ENCODE results near the gene ADAMTSL2. TPM values are rescaled to one million over a fixed set of nuclear protein-coding genes. Genes with fewer than 3 reads are reported as not detected.

ADAMTSL2 gene
- total RNA-seq, 1 donor from 2014 or later: 0.65 TPM

DNA sequence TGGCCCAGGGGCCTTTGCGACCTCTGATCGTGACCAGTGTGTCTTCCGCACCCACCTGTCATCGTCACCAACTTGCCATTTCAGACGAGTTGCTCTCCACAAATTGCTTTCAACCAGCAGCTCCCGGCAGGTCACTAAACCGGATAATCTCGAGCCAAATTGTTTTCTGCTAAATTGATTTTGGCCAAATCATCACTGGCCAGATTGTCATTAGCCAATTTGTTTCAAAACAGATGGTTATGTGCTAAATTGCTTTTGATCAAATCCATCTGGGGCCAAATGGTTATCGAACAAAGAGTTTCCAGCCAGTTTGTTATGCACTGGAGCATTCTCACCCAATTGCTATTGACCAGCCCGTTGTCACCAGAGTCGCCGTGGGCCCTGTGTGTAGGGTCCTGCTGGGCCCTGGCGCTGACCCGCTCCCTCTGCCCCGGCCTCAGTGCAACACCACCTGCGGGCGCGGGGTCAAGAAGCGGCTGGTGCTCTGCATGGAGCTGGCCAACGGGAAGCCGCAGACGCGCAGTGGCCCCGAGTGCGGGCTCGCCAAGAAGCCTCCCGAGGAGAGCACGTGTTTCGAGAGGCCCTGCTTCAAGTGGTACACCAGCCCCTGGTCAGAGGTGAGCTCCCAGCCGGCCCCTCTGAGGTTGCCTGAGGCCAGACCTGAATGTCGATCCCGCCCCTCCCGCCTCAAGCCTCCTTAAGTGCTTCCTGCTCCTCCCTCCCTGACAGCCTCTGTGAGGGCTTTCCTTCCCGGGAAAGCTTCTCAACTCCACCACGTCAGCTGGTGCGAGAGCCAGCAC lies 35.6 kb downstream of the ADAMTSL2 start:
- TF ChIP-seq, protein P1, sequence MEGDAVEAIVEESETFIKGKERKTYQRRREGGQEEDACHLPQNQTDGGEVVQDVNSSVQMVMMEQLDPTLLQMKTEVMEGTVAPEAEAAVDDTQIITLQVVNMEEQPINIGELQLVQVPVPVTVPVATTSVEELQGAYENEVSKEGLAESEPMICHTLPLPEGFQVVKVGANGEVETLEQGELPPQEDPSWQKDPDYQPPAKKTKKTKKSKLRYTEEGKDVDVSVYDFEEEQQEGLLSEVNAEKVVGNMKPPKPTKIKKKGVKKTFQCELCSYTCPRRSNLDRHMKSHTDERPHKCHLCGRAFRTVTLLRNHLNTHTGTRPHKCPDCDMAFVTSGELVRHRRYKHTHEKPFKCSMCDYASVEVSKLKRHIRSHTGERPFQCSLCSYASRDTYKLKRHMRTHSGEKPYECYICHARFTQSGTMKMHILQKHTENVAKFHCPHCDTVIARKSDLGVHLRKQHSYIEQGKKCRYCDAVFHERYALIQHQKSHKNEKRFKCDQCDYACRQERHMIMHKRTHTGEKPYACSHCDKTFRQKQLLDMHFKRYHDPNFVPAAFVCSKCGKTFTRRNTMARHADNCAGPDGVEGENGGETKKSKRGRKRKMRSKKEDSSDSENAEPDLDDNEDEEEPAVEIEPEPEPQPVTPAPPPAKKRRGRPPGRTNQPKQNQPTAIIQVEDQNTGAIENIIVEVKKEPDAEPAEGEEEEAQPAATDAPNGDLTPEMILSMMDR (conservative IDR thresholded peaks at IDR 0.05): no peak
- Mint-ChIP-seq H3K36me3 (no peaks in the 10 kb centered on the region), H3K4me3 (no peak overlapping the region), H3K9me3 (no peaks in the 10 kb centered on the region), H3K4me1 (ENCODE audit: unreplicated experiment) (no peaks in the 10 kb centered on the region), H3K27me3 (peaks cover 8% of the 10 kb centered on the region), H3K27ac (no peak overlapping the region)
- no peak for DNase-seq (ENCODE audit: extremely low spot score, unreplicated experiment)

DNA sequence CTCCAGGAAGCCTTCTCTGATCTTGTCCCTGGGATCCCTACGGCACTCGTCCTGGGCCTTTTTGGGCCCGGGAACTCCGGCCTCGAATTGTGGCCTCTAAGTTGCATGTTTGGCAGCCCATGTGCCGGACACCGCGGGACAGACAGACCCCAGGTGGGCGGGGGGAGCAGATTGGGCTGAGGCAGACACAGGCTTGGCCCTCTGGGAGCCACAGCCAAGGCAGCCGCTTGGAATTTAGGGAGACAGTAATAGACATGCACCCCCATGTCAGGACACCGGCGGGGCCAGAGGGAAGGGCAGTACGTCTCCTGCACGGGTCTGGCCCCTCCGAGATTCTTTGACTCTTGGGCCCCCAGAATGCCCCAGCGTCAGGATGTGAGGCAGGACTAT lies 36.2 kb downstream of the ADAMTSL2 start:
- H3K27ac Mint-ChIP-seq: no peak overlapping the region
- H3K27me3 Mint-ChIP-seq: peaks cover 8% of the 10 kb centered on the region
- no peaks in the 10 kb centered on the region for H3K4me1 Mint-ChIP-seq (ENCODE audit: unreplicated experiment)
- no peak for DNase-seq (ENCODE audit: extremely low spot score, unreplicated experiment)
- no peak overlapping the region for H3K4me3 Mint-ChIP-seq
- TF ChIP-seq, protein P1 (conservative IDR thresholded peaks at IDR 0.05): no peak
- no peaks in the 10 kb centered on the region for H3K9me3 Mint-ChIP-seq
- no peaks in the 10 kb centered on the region for H3K36me3 Mint-ChIP-seq

- peaks cover 8% of the 10 kb centered on the region for H3K27me3 Mint-ChIP-seq
- H3K9me3 Mint-ChIP-seq: no peaks in the 10 kb centered on the region
- DNase-seq (ENCODE audit: extremely low spot score, unreplicated experiment): no peak
- no peak overlapping the region for H3K4me3 Mint-ChIP-seq
- H3K27ac Mint-ChIP-seq: no peak overlapping the region
- no peaks in the 10 kb centered on the region for H3K36me3 Mint-ChIP-seq
- TF ChIP-seq, protein P1 (conservative IDR thresholded peaks at IDR 0.05): no peak
- H3K4me1 Mint-ChIP-seq (ENCODE audit: unreplicated experiment): no peaks in the 10 kb centered on the region
These were observed 36.9 kb downstream of the ADAMTSL2 start for GRCh38 chr9:133571391-133571890.

- H3K9me3 Mint-ChIP-seq: no peaks in the 10 kb centered on the region
- no peaks in the 10 kb centered on the region for H3K36me3 Mint-ChIP-seq
- H3K27ac Mint-ChIP-seq: no peak overlapping the region
- H3K27me3 Mint-ChIP-seq: peaks cover 8% of the 10 kb centered on the region
- TF ChIP-seq, protein P1 (conservative IDR thresholded peaks at IDR 0.05): no peak
- no peak for DNase-seq (ENCODE audit: extremely low spot score, unreplicated experiment)
- H3K4me1 Mint-ChIP-seq (ENCODE audit: unreplicated experiment): peaks cover 4% of the 10 kb centered on the region
- no peak overlapping the region for H3K4me3 Mint-ChIP-seq
These were observed 37.5 kb downstream of the ADAMTSL2 start for GRCh38 chr9:133571896-133572595.

GRCh38 chr9:133572821-133573361 lies 38.4 kb downstream of the ADAMTSL2 start:
- no peak overlapping the region for H3K27ac Mint-ChIP-seq
- H3K4me1 Mint-ChIP-seq (ENCODE audit: unreplicated experiment): peaks cover 4% of the 10 kb centered on the region
- peaks cover 4% of the 10 kb centered on the region for H3K27me3 Mint-ChIP-seq
- H3K36me3 Mint-ChIP-seq: no peaks in the 10 kb centered on the region
- H3K4me3 Mint-ChIP-seq: no peak overlapping the region
- DNase-seq (ENCODE audit: extremely low spot score, unreplicated experiment): no peak
- TF ChIP-seq, protein P1 (conservative IDR thresholded peaks at IDR 0.05): no peak
- no peaks in the 10 kb centered on the region for H3K9me3 Mint-ChIP-seq
